IMR-90 (cell line): ENCODE results near the gene GNG7. TPM values are rescaled to one million over a fixed set of nuclear protein-coding genes. Genes with fewer than 3 reads are reported as not detected.
A peak's percentile ranks its signal among the peaks of the same experiment; 100 is the strongest.

Experiments
- ATAC-seq: fragments of 200-7000 bp; cut with Tn5 transposase; 2 replicates; pipeline ENCODE4 v1.9.1; 2020; ENCODE audit warnings: low read depth, mild to moderate bottlenecking, moderate library complexity
- BruUV-seq: library from RNA; stranded (reverse); fragments of 400-500 nt; replicated peaks from 2 replicates; lab custom pipeline; 2021; lab: Mats Ljungman, UMichigan
- CTCF ChIA-PET: fragments of 300-600 bp; formaldehyde crosslinking; extraction: SDS; loops from one replicate; lab custom pipeline; 2021; ENCODE audit warnings: antibody characterized with exemption; lab: Yijun Ruan, JAX
- POLR2A ChIA-PET: fragments of 300-600 bp; sonication (Branson Sonifier 250); formaldehyde crosslinking; loops from one replicate; lab custom pipeline; 2022; ENCODE audit warnings: antibody characterized with exemption; ENCODE audit not compliant: unreplicated experiment; lab: Charles Lee
- DNase-seq: peaks from one replicate; pipeline ENCODE4 v3.0.0; 2013
- H2AFZ ChIP-seq: replicated peaks from 2 replicates; pipeline ENCODE3; 2013; ENCODE audit warnings: low read length, mild to moderate bottlenecking; ENCODE audit not compliant: poor library complexity
- H2AK5ac ChIP-seq: 2 replicates; pipeline ENCODE4 v1.6.1; 2013; ENCODE audit warnings: low read depth, low read length, inconsistent platforms
- H2AK9ac ChIP-seq: replicated peaks from 2 replicates; pipeline ENCODE3; 2013; ENCODE audit warnings: mild to moderate bottlenecking, low read depth, low read length, moderate library complexity; ENCODE audit not compliant: poor library complexity
- H2BK120ac ChIP-seq: 2 replicates; pipeline ENCODE4 v1.6.1; 2013; ENCODE audit warnings: low read depth, low read length, inconsistent platforms
- H2BK15ac ChIP-seq: 3 replicates; pipeline ENCODE4 v1.6.1; 2013; ENCODE audit warnings: low read depth, low read length, inconsistent platforms
- H2BK20ac ChIP-seq: 2 replicates; pipeline ENCODE4 v1.6.1; 2013; ENCODE audit warnings: low read depth, mild to moderate bottlenecking, inconsistent platforms, low read length, moderate library complexity
- H2BK5ac ChIP-seq: 2 replicates; pipeline ENCODE4 v1.6.1; 2013; ENCODE audit warnings: mild to moderate bottlenecking, low read depth, low read length, inconsistent platforms; ENCODE audit not compliant: poor library complexity, severe bottlenecking
- H3K14ac ChIP-seq: replicated peaks from 2 replicates; pipeline ENCODE4 v1.6.1; 2013; ENCODE audit warnings: low read depth, low read length, inconsistent platforms
- H3K18ac ChIP-seq: 2 replicates; pipeline ENCODE4 v1.6.1; 2013; ENCODE audit warnings: low read depth, low read length, control low read depth
- H3K23ac ChIP-seq: 2 replicates; pipeline ENCODE4 v1.6.1; 2013; ENCODE audit warnings: low read depth, low read length, inconsistent platforms
- H3K27ac ChIP-seq: 2 replicates; pipeline ENCODE4 v1.5.1; 2013; ENCODE audit warnings: mild to moderate bottlenecking, control low read depth, low read length; ENCODE audit not compliant: insufficient read depth
- H3K27me3 ChIP-seq: 2 replicates; pipeline ENCODE4 v1.6.1; 2013; ENCODE audit warnings: low read length; ENCODE audit not compliant: control insufficient read depth, insufficient read depth
- H3K36me3 ChIP-seq: 2 replicates; pipeline ENCODE4 v1.6.1; 2013; ENCODE audit warnings: low read length, mixed read lengths; ENCODE audit not compliant: control insufficient read depth, insufficient read depth
- H3K4ac ChIP-seq: 2 replicates; pipeline ENCODE4 v1.6.1; 2013; ENCODE audit warnings: low read depth, low read length, inconsistent platforms
- H3K4me1 ChIP-seq: 2 replicates; pipeline ENCODE4 v1.6.1; 2013; ENCODE audit warnings: low read length, mixed read lengths; ENCODE audit not compliant: control insufficient read depth, insufficient read depth
- H3K4me2 ChIP-seq: 2 replicates; pipeline ENCODE4 v1.6.1; 2013; ENCODE audit warnings: low read depth, mild to moderate bottlenecking, control low read depth, low read length, moderate library complexity
- H3K4me3 ChIP-seq: 2 replicates; pipeline ENCODE4 v1.5.1; 2013; ENCODE audit warnings: low read depth, mild to moderate bottlenecking, control low read depth, low read length, moderate library complexity; ENCODE audit not compliant: insufficient read depth
- H3K56ac ChIP-seq: 2 replicates; pipeline ENCODE4 v1.6.1; 2013; ENCODE audit warnings: low read length, inconsistent platforms; ENCODE audit not compliant: insufficient read depth; ENCODE audit errors: extremely low read depth
- H3K79me1 ChIP-seq, 2 experiments: 2 replicates each; pipeline ENCODE4 v1.6.1; 2013; ENCODE audit warnings: low read length in 2 of 2, inconsistent platforms in 1 of 2, low read depth in 1 of 2
- H3K9ac ChIP-seq: 2 replicates; pipeline ENCODE4 v1.6.1; 2013; ENCODE audit warnings: low read depth, low read length, control low read depth
- H3K9me1 ChIP-seq: 2 replicates; pipeline ENCODE4 v1.6.1; 2013; ENCODE audit warnings: low read length, inconsistent platforms; ENCODE audit not compliant: insufficient read depth
- H3K9me3 ChIP-seq: 2 replicates; pipeline ENCODE4 v1.6.1; 2013; ENCODE audit warnings: low read length; ENCODE audit not compliant: control insufficient read depth, insufficient read depth
- H4K20me1 ChIP-seq: 2 replicates; pipeline ENCODE4 v1.6.1; 2013; ENCODE audit warnings: low read length, inconsistent platforms; ENCODE audit not compliant: insufficient read depth
- H4K5ac ChIP-seq: 2 replicates; pipeline ENCODE4 v1.6.1; 2013; ENCODE audit warnings: mild to moderate bottlenecking, low read depth, low read length, control low read depth
- H4K8ac ChIP-seq, 2 experiments: 2 replicates each; pipeline ENCODE4 v1.6.1; 2013; ENCODE audit warnings: low read depth in 2 of 2, low read length in 2 of 2, control low read depth in 1 of 2, inconsistent platforms in 1 of 2
- H4K91ac ChIP-seq: 2 replicates; pipeline ENCODE4 v1.6.1; 2013; ENCODE audit warnings: low read depth, low read length, inconsistent platforms; ENCODE audit not compliant: insufficient read depth
- BHLHE40 ChIP-seq: fragments of 150-350 bp; IDR thresholded peaks from 2 replicates; pipeline ENCODE4 v1.6.1; 2016; ENCODE audit warnings: mild to moderate bottlenecking, low read depth, low read length
- CEBPB ChIP-seq: IDR thresholded peaks from 2 replicates; pipeline ENCODE4 v1.6.1; 2012; ENCODE audit warnings: low read depth, low read length, improper control_type of control experiment
- FOS ChIP-seq: fragments of 150-350 bp; IDR thresholded peaks from 2 replicates; pipeline ENCODE4 v1.6.1; 2016; ENCODE audit warnings: low read depth, low read length
- MAZ ChIP-seq: IDR thresholded peaks from 2 replicates; pipeline ENCODE4 v1.6.1; 2012; ENCODE audit warnings: low read depth, mild to moderate bottlenecking, low read length, improper control_type of control experiment, moderate library complexity, borderline replicate concordance
- MXI1 ChIP-seq: IDR thresholded peaks from 2 replicates; pipeline ENCODE4 v1.6.1; 2012; ENCODE audit warnings: low read depth, mild to moderate bottlenecking, low read length, moderate library complexity, borderline replicate concordance
- NFE2L2 ChIP-seq: fragments of 150-350 bp; IDR thresholded peaks from 2 replicates; pipeline ENCODE4 v1.6.1; 2016; ENCODE audit warnings: low read depth, mild to moderate bottlenecking, low read length
- POLR2A ChIP-seq: IDR thresholded peaks from 2 replicates; pipeline ENCODE4 v1.6.1; 2012; ENCODE audit warnings: mild to moderate bottlenecking, low read depth, low read length
- RAD21 ChIP-seq: IDR thresholded peaks from 2 replicates; pipeline ENCODE4 v1.6.1; 2012; ENCODE audit warnings: low read length, improper control_type of control experiment
- RCOR1 ChIP-seq: IDR thresholded peaks from 2 replicates; pipeline ENCODE4 v1.6.1; 2012; ENCODE audit warnings: mild to moderate bottlenecking, low read length, improper control_type of control experiment; ENCODE audit not compliant: insufficient replicate concordance
- SMC3 ChIP-seq: fragments of 150-350 bp; IDR thresholded peaks from 2 replicates; pipeline ENCODE4 v1.6.1; 2016; ENCODE audit warnings: low read depth, mild to moderate bottlenecking, antibody characterized with exemption, low read length, moderate library complexity
- WGBS, 2 experiments: methylation state at CpG; one replicate each; pipeline versions ENCODE4 v1.1.5 to v1.1.7; 2013; ENCODE audit warnings: missing lambda C conversion rate in 2 of 2; ENCODE audit not compliant: insufficient read length in 1 of 2; ENCODE audit errors: extremely low coverage in 2 of 2; 5-methylcytosine and 5-hydroxymethylcytosine counted together
- dilution Hi-C: fragments of 300-500 bp; cut with HindIII; formaldehyde crosslinking; loops from one replicate; pipeline ENCODE4 v1.14.3; 2018; ENCODE audit warnings: low sequenced_read_pairs; ENCODE audit not compliant: unreplicated experiment
- in situ Hi-C: fragments of 300-500 bp; cut with MboI; formaldehyde crosslinking; loops from 3 replicates; pipeline ENCODE4 v1.14.3; 2019; ENCODE audit warnings: low sequenced_read_pairs, inconsistent platforms, mixed read lengths
- intact Hi-C: fragments of 100-400 bp; cut with micrococcal nuclease; formaldehyde crosslinking; loops from 2 replicates; pipeline ENCODE4 v1.10.0; 2022
- polyA plus RNA-seq, 3 experiments: library from polyadenylated mRNA; depleted of rRNA; stranded (reverse); fragments of >200 nt; gene quantifications; 2 replicates each; pipeline ENCODE4 v1.2.3, GENCODE V29; 2012; ENCODE audit warnings: low replicate concordance in 1 of 3
- total RNA-seq: library from RNA; depleted of rRNA; stranded (reverse); fragments of >200 nt; gene quantifications from 2 replicates; pipeline ENCODE4 v1.2.3, GENCODE V29; 2012
- TF ChIP-seq, protein P1 (sequence below): fragments of 150-350 bp; IDR thresholded peaks from 2 replicates; pipeline ENCODE4 v1.6.1; 2016; ENCODE audit warnings: low read depth, mild to moderate bottlenecking, low read length, moderate library complexity, borderline replicate concordance
- TF ChIP-seq, protein P2 (sequence below): conservative IDR thresholded peaks from 2 replicates; pipeline ENCODE4 v1.5.1; 2012; ENCODE audit warnings: mild to moderate bottlenecking, low read depth, low read length, improper control_type of control experiment

Gene GNG7
- total and polyA plus RNA-seq, 2 of the 4 experiments (the other 2 are of a cell fraction) = under 0.01 to 0.21 TPM

DNA sequence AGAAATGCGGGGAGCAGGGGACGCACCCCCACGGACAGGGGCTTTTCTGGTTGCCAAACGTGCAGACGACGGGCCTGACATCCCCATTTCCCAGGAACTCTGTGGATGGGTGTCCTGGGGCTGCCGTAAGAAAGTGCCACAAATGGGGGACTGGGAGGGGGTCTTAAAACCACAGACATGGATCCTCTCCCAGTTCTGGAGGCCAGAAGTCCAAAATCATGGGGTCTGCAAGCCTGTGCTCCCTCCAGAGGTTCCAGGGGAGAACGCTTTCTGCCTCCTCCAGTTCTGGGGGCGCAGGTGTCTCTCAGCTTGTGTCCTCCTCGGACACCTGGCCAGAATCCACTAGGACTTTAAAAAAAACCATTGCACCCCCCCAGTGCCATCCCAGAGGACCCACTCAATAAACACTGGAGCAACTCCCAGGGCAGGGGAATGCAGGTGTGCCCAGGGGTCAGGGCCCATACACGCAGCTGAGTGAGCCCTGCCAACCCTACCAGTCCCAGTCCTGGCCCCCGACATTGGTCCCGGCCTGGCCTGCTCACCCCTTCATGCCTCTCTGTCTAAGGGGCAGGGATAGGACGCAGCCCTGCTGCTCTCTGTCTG, 122.7 kb downstream of the GNG7 start (continued):
- TF ChIP-seq FOS (no peak), RCOR1 (no peak)

DNA sequence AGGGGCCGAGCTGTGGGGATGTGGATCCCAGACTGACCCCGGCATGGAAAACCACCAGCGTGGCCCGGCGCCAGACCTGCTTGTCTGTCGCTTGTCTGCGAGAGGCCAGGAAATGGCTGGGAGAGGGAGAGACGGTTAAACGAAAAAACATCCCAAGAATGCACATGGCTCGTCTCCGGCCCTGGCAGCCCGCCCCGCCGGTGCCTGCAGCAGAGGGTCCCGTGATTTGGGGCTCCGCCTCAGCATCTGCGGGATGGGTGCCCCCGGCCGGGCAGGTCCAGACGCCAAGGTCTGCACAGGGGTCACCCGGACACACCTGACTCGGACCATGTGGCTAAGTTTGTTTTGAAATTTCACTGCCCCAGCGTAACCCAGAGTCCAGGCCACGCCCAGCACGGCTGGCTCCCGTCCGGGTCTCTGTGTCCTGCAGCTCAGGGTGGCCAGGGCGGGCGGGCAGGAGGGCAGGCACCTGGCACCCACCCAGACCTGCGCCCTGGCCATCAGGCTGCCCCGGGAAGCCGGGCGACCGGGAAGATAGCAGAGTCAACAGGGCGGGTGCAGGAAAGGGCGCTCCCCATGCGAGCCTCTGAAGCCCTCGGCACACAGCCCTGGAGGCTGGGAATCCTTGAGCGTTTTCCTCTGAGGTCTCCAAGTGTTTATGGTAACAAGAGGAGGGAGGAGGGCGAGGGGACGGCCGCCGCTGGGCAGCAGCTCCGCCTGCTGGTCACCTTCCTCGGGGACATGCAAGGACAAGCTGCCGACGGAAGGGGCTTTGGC, 123.4 kb downstream of the GNG7 start:
- Histone ChIP-seq H3K23ac (peak overlapping the region; percentile 77), H2AFZ (peak overlapping the region; percentile 95), H3K4me3 (peak overlapping the region; percentile 44), H4K91ac (peak overlapping the region; percentile 86), H4K20me1 (no peaks in the 10 kb centered on the region; the same call in 1 of the 2 replicates), H3K79me1 (peaks cover 0 to 18% of the 10 kb centered on the region in 2 experiments; a peak in 1 of 4 replicates), H2AK9ac (peak overlapping the region; percentile 98), H3K4me2 (peak overlapping the region; percentile 81), H2AK5ac (peak overlapping the region; percentile 84), H3K9ac (peak overlapping the region; percentile 39), H2BK20ac (peak overlapping the region; percentile 89), H3K27ac (peak overlapping the region; percentile 75), H3K27me3 (no peaks in the 10 kb centered on the region), H3K36me3 (no peaks in the 10 kb centered on the region), H2BK5ac (peak overlapping the region; percentile 90), H4K5ac (no peak overlapping the region), H3K14ac (peak overlapping the region; percentile 88), H3K4ac (peak overlapping the region; percentile 87), H3K9me3 (peaks cover 7% of the 10 kb centered on the region), H2BK15ac (peak overlapping the region; percentile 85; the same call in 1 of the 3 replicates), H3K56ac (peak overlapping the region; percentile 82), H3K4me1 (peaks cover 15% of the 10 kb centered on the region), H3K9me1 (peaks cover 6% of the 10 kb centered on the region), H2BK120ac (peak overlapping the region; percentile 95), H4K8ac (peak overlapping the region; percentile 60 to 85), H3K18ac (no peak overlapping the region)
- CTCF ChIA-PET = interaction anchor here (0.7 to 3.8 kb wide), 7 partner anchors 14 to 108 kb away, joined by 3 to 16 read pairs (median 5); partner anchors contain the start of gene GADD45B
- ATAC-seq = peak; percentile 91
- intact Hi-C loops = loop anchor here (1.0 kb wide), 2 partner anchors 36 to 105 kb away; no protein-coding TSS in a partner anchor
- POLR2A ChIA-PET = interaction anchor here (0.6 to 4.5 kb wide), 7 partner anchors 23 to 102 kb away, joined by 3 to 63 read pairs (median 3); partner anchors contain the start of gene GADD45B
- no TSS peak for BruUV-seq
- in situ Hi-C loops = no loop called here
- peak; percentile 89 for DNase-seq
- dilution Hi-C loops = no loop called here
- 0% methylated on average over 32 of the region's 47 CpGs; no CpG with 5 or more reads in 1 of the 2 experiments for WGBS, 2 experiments
- TF ChIP-seq, protein P1, sequence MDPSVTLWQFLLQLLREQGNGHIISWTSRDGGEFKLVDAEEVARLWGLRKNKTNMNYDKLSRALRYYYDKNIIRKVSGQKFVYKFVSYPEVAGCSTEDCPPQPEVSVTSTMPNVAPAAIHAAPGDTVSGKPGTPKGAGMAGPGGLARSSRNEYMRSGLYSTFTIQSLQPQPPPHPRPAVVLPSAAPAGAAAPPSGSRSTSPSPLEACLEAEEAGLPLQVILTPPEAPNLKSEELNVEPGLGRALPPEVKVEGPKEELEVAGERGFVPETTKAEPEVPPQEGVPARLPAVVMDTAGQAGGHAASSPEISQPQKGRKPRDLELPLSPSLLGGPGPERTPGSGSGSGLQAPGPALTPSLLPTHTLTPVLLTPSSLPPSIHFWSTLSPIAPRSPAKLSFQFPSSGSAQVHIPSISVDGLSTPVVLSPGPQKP = no peak
- TF ChIP-seq POLR2A (peak; percentile 32; the same call in 1 of the 2 replicates), RAD21 (peak; percentile 96), NFE2L2 (no peak), BHLHE40 (peak; percentile 59), SMC3 (peak; percentile 93), CEBPB (no peak), MXI1 (no peak; the same call in 1 of the 2 replicates), MAZ (peak; percentile 81; the same call in 1 of the 2 replicates)
- TF ChIP-seq, protein P2, sequence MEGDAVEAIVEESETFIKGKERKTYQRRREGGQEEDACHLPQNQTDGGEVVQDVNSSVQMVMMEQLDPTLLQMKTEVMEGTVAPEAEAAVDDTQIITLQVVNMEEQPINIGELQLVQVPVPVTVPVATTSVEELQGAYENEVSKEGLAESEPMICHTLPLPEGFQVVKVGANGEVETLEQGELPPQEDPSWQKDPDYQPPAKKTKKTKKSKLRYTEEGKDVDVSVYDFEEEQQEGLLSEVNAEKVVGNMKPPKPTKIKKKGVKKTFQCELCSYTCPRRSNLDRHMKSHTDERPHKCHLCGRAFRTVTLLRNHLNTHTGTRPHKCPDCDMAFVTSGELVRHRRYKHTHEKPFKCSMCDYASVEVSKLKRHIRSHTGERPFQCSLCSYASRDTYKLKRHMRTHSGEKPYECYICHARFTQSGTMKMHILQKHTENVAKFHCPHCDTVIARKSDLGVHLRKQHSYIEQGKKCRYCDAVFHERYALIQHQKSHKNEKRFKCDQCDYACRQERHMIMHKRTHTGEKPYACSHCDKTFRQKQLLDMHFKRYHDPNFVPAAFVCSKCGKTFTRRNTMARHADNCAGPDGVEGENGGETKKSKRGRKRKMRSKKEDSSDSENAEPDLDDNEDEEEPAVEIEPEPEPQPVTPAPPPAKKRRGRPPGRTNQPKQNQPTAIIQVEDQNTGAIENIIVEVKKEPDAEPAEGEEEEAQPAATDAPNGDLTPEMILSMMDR = peak; percentile 92
